K562 (cell line): ENCODE data around the gene GRIA1. TPM values are rescaled to one million over a fixed set of nuclear protein-coding genes. Genes with fewer than 3 reads are reported as not detected.

Source experiments
- BHLHE40 ChIP-seq: IDR thresholded peaks from 2 replicates; pipeline ENCODE4 v1.6.1; 2011; ENCODE audit warnings: low read length, improper control_type of control experiment
- FOS ChIP-seq: IDR thresholded peaks from 3 replicates; pipeline ENCODE4 v1.6.1; 2011; ENCODE audit not compliant: insufficient read length; ENCODE audit errors: extremely low read depth
- HOXB6 ChIP-seq: fragments of 250-450 bp; sonication (Bioruptor Pico); IDR thresholded peaks from 2 replicates; pipeline ENCODE4 v1.5.1; 2022; ENCODE audit warnings: mild to moderate bottlenecking, borderline replicate concordance
- KDM1A ChIP-seq, 2 experiments: fragments of 450-650 bp; IDR thresholded peaks; 2 replicates each; pipeline ENCODE4 v1.6.1; 2016; ENCODE audit warnings: mild to moderate bottlenecking in 2 of 2
- NUFIP1 ChIP-seq: fragments of 450-650 bp; IDR thresholded peaks from 2 replicates; pipeline ENCODE4 v1.6.1; 2018; ENCODE audit not compliant: partially characterized antibody
- TAL1 ChIP-seq: fragments of 450-650 bp; IDR thresholded peaks from 2 replicates; pipeline ENCODE4 v1.6.1; 2016; ENCODE audit warnings: mild to moderate bottlenecking
- TFAM ChIP-seq: fragments of 250-450 bp; sonication (Bioruptor Pico); conservative IDR thresholded peaks from 2 replicates; pipeline ENCODE4 v1.5.0; 2021; ENCODE audit warnings: mild to moderate bottlenecking, moderate library complexity
- ZBTB17 ChIP-seq: fragments of 450-650 bp; formaldehyde crosslinking; IDR thresholded peaks from 2 replicates; pipeline ENCODE4 v1.4.0; 2020; ENCODE audit warnings: mild to moderate bottlenecking
- ZNF324 ChIP-seq: fragments of 250-450 bp; sonication (Bioruptor Pico); IDR thresholded peaks from 2 replicates; pipeline ENCODE4 v1.4.0; 2020; ENCODE audit warnings: mild to moderate bottlenecking
- ZNF780A ChIP-seq: fragments of 250-450 bp; sonication (Bioruptor Pico); IDR thresholded peaks from 2 replicates; pipeline ENCODE4 v1.5.0; 2021; ENCODE audit warnings: mild to moderate bottlenecking
- polyA plus RNA-seq, 8 experiments: library from polyadenylated mRNA; depleted of rRNA in 4 of 8; stranded (reverse) in 5 of 8; unstranded in 3 of 8; fragments of >200 nt; fragmentation: Nextera tagmentation in 2 of 8; fragmentation: Illumina TruSeq in 1 of 8; extraction: Ambion mirVana in 2 of 8; extraction: Trizol in 1 of 8; gene quantifications; 2 replicates each; pipeline versions ENCODE4 v1.2.1 to v1.2.3, GENCODE V29; 2011 to 2014; ENCODE audit warnings: inconsistent platforms in 1 of 8, missing spikeins in 1 of 8
- total RNA-seq, 7 experiments: library from RNA; depleted of rRNA in 6 of 7; stranded (reverse); fragments of >200 nt in 6 of 7; fragmentation: Illumina TruSeq in 2 of 7; extraction: Trizol in 2 of 7; gene quantifications; 2 replicates each; pipeline versions ENCODE4 v1.2.1 to v1.2.3, GENCODE V29; 2011 to 2021; ENCODE audit warnings: low replicate concordance in 1 of 7
- TF ChIP-seq, protein P1 (sequence below): sonication (generic); formaldehyde crosslinking; IDR thresholded peaks from 2 replicates; pipeline ENCODE4 v1.8.1; 2023; ENCODE audit warnings: mild to moderate bottlenecking, missing genetic modification reagents
- TF ChIP-seq, protein P2 (sequence below): fragments of 450-650 bp; formaldehyde crosslinking; IDR thresholded peaks from 2 replicates; pipeline ENCODE4 v1.4.0; 2022; ENCODE audit warnings: missing genetic modification characterization
- TF ChIP-seq, protein P3 (sequence below), 2 experiments: fragments of 450-650 bp in 1 of 2; sonication (generic) in 1 of 2; formaldehyde crosslinking in 1 of 2; IDR thresholded peaks in 1 of 2; conservative IDR thresholded peaks in 1 of 2; 2 replicates each; pipeline versions ENCODE4 v1.6.1 to v1.8.1; 2016 to 2023; ENCODE audit warnings: mild to moderate bottlenecking in 2 of 2, moderate library complexity in 2 of 2, inconsistent platforms in 1 of 2, missing genetic modification reagents in 1 of 2
- TF ChIP-seq, protein P4 (sequence below): fragments of 200-600 bp; sonication (generic); IDR thresholded peaks from one replicate; pipeline ENCODE4 v1.6.1; 2012; ENCODE audit warnings: mild to moderate bottlenecking, low read depth, low read length, inconsistent platforms

Gene GRIA1
- total and polyA plus RNA-seq, 9 of the 15 experiments (the other 6 are each of a cell fraction or from before 2014, with no cell fraction given) = not detected

DNA sequence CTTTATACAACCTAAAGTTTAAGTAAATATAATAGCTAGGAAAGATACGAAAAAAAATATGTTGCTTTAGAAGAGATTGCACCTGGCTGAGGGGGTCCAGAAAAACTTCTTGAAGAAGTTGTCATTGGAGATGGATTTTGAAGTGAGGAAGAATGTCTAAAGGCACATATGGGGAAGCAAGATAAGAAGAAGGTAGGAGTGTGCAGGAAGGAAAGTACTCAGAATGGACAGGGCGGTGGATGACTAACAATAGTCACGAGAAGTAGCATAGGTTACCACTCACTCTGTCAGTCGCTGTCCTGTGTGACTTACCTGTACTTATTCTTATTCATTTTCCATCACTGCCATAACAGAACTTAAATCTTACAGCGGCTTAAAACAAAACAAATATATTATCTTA lies 251.6 kb downstream of the GRIA1 start (continued):
- TF ChIP-seq, protein P1, sequence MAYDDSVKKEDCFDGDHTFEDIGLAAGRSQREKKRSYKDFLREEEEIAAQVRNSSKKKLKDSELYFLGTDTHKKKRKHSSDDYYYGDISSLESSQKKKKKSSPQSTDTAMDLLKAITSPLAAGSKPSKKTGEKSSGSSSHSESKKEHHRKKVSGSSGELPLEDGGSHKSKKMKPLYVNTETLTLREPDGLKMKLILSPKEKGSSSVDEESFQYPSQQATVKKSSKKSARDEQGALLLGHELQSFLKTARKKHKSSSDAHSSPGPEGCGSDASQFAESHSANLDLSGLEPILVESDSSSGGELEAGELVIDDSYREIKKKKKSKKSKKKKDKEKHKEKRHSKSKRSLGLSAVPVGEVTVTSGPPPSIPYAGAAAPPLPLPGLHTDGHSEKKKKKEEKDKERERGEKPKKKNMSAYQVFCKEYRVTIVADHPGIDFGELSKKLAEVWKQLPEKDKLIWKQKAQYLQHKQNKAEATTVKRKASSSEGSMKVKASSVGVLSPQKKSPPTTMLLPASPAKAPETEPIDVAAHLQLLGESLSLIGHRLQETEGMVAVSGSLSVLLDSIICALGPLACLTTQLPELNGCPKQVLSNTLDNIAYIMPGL (CRISPR knock-in tag) = no peak
- TF ChIP-seq NUFIP1 (no peak), TAL1 (peak; percentile 92), FOS (peak; percentile 10), HOXB6 (CRISPR knock-in tag) (no peak), ZNF324 (no peak), TFAM (no peak), ZNF780A (CRISPR knock-in tag) (no peak), BHLHE40 (peak; percentile 74), KDM1A (IDR thresholded peaks at IDR 0.05) (peak; percentile 73 to 86), ZBTB17 (CRISPR knock-in tag) (no peak)
- TF ChIP-seq, protein P2, sequence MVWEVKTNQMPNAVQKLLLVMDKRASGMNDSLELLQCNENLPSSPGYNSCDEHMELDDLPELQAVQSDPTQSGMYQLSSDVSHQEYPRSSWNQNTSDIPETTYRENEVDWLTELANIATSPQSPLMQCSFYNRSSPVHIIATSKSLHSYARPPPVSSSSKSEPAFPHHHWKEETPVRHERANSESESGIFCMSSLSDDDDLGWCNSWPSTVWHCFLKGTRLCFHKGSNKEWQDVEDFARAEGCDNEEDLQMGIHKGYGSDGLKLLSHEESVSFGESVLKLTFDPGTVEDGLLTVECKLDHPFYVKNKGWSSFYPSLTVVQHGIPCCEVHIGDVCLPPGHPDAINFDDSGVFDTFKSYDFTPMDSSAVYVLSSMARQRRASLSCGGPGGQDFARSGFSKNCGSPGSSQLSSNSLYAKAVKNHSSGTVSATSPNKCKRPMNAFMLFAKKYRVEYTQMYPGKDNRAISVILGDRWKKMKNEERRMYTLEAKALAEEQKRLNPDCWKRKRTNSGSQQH (CRISPR knock-in tag) = no peak
- TF ChIP-seq, protein P3, sequence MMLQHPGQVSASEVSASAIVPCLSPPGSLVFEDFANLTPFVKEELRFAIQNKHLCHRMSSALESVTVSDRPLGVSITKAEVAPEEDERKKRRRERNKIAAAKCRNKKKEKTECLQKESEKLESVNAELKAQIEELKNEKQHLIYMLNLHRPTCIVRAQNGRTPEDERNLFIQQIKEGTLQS (IDR thresholded peaks at IDR 0.05) = peak; percentile 75
- TF ChIP-seq, protein P3 (CRISPR knock-in tag; conservative IDR thresholded peaks at IDR 0.05) = no peak
- TF ChIP-seq, protein P4, sequence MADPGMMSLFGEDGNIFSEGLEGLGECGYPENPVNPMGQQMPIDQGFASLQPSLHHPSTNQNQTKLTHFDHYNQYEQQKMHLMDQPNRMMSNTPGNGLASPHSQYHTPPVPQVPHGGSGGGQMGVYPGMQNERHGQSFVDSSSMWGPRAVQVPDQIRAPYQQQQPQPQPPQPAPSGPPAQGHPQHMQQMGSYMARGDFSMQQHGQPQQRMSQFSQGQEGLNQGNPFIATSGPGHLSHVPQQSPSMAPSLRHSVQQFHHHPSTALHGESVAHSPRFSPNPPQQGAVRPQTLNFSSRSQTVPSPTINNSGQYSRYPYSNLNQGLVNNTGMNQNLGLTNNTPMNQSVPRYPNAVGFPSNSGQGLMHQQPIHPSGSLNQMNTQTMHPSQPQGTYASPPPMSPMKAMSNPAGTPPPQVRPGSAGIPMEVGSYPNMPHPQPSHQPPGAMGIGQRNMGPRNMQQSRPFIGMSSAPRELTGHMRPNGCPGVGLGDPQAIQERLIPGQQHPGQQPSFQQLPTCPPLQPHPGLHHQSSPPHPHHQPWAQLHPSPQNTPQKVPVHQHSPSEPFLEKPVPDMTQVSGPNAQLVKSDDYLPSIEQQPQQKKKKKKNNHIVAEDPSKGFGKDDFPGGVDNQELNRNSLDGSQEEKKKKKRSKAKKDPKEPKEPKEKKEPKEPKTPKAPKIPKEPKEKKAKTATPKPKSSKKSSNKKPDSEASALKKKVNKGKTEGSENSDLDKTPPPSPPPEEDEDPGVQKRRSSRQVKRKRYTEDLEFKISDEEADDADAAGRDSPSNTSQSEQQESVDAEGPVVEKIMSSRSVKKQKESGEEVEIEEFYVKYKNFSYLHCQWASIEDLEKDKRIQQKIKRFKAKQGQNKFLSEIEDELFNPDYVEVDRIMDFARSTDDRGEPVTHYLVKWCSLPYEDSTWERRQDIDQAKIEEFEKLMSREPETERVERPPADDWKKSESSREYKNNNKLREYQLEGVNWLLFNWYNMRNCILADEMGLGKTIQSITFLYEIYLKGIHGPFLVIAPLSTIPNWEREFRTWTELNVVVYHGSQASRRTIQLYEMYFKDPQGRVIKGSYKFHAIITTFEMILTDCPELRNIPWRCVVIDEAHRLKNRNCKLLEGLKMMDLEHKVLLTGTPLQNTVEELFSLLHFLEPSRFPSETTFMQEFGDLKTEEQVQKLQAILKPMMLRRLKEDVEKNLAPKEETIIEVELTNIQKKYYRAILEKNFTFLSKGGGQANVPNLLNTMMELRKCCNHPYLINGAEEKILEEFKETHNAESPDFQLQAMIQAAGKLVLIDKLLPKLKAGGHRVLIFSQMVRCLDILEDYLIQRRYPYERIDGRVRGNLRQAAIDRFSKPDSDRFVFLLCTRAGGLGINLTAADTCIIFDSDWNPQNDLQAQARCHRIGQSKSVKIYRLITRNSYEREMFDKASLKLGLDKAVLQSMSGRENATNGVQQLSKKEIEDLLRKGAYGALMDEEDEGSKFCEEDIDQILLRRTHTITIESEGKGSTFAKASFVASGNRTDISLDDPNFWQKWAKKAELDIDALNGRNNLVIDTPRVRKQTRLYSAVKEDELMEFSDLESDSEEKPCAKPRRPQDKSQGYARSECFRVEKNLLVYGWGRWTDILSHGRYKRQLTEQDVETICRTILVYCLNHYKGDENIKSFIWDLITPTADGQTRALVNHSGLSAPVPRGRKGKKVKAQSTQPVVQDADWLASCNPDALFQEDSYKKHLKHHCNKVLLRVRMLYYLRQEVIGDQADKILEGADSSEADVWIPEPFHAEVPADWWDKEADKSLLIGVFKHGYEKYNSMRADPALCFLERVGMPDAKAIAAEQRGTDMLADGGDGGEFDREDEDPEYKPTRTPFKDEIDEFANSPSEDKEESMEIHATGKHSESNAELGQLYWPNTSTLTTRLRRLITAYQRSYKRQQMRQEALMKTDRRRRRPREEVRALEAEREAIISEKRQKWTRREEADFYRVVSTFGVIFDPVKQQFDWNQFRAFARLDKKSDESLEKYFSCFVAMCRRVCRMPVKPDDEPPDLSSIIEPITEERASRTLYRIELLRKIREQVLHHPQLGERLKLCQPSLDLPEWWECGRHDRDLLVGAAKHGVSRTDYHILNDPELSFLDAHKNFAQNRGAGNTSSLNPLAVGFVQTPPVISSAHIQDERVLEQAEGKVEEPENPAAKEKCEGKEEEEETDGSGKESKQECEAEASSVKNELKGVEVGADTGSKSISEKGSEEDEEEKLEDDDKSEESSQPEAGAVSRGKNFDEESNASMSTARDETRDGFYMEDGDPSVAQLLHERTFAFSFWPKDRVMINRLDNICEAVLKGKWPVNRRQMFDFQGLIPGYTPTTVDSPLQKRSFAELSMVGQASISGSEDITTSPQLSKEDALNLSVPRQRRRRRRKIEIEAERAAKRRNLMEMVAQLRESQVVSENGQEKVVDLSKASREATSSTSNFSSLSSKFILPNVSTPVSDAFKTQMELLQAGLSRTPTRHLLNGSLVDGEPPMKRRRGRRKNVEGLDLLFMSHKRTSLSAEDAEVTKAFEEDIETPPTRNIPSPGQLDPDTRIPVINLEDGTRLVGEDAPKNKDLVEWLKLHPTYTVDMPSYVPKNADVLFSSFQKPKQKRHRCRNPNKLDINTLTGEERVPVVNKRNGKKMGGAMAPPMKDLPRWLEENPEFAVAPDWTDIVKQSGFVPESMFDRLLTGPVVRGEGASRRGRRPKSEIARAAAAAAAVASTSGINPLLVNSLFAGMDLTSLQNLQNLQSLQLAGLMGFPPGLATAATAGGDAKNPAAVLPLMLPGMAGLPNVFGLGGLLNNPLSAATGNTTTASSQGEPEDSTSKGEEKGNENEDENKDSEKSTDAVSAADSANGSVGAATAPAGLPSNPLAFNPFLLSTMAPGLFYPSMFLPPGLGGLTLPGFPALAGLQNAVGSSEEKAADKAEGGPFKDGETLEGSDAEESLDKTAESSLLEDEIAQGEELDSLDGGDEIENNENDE = no peak
